T-helper 2 cell treated with Interferon-gamma antibody and Interleukin-4, amounts not matched to agents 100 ng/mL and 5 ng/mL, for 36 hours (primary cell): ENCODE results near the gene U2AF1. TPM values are rescaled to one million over a fixed set of nuclear protein-coding genes. Genes with fewer than 3 reads are reported as not detected.
"Not testable (repeated sequence)": the region's sequence is repeated elsewhere in the genome, so short reads cannot be mapped to it uniquely, and the experiment has no call there.

Experiments
- intact Hi-C: fragments of 100-400 bp; cut with micrococcal nuclease; formaldehyde crosslinking; loops from one replicate; pipeline ENCODE4 v1.15.1; 2023
- total RNA-seq: library from RNA; stranded (reverse); gene quantifications from 2 replicates; pipeline ENCODE4 v1.2.3, GENCODE V29; 2022

U2AF1 gene
- total RNA-seq, 1 donor from 2014 or later, result 7.5 TPM

DNA sequence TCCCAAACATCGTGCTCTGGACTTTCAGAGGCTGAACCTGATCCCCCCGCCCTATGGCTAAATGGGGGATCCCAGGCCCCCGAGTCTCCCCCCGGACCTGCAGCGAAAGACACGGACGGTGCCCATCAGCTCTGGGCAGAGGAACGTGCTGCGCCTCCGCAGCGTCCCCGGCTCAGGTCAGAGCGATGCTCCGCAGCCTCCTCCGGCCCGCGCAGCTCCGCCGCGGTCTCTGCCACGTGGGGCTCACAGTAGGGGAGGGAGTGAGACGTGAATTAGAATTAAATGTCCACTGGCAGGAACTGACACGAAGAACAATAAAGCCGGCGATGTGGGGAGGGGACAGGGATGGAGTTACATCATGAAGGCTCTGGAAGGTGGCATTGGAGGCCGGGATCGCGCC lies 30.7 kb downstream of the U2AF1 start:
- intact Hi-C loops, result not testable (repeated sequence)

DNA sequence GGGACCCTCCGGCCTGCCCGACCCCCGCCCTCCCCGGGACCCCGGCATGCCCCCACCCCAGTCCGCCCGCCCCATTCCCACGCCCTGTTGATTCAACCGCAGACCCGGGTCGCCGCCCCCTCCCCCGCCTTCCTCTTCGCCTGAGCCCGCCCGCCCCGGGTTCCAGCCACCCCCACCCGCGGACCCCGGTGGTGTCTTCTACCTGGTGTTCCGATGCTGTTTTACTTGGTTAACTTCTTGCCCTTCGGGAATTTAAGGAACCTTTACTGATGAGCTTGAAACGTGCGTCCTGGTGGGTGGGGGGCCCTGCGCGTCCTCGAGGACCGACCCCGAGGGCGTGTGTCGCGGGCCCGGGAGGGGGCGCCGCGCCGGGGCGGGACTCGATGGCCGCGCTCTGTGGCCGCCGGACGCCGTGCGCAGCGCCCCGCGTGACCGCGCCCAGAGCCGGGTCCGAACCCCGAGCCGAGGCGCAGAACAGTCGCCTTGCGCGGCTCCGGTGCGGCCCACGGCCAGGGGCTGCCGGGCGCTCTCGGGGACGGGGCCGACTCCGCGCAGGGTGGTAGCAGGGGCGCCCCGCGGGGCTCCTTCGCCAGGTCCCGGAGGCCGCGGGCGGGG lies 31.2 kb downstream of the U2AF1 start:
- intact Hi-C loops, result not testable (repeated sequence)

DNA sequence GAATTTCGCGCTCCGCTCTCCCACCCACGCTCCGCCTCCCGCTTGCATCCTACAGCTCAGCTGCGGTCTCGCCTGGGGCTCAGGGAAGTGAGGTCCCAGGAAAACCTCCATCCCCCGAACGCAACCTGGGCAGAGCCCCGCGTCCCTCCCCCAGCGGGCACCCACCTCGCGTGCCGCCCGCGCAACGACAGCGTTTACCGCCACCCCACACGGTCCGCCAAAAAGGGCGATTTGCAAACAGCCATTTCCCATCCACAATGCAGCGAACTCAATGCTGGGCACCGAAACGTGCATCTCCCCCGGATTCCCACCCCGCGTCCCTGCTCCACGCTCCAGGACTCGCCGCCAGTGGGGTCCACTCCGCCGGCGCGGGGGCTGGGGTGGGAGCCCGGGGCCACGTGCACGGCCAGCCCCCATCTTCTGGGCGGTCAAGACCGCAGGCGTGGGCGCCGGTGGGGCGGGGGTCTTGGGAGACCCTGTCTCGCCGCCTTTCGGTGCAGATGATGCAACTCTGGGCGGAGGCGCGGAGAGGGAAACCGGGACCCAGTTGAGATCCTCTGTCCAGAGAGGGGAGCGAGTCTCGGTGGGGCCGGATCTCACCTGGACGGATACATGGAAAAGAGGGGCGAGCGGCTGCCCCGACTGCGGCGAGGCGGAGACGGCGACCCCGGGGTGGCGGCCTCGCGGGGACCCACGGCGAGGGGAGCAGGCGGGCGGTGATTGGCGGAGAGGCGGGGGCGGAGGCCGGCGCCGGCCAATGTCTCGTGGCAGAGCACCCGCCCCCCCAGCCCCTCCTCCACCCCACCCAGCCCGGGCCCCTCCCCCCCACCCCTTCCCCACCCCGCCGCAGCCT lies 32.0 kb downstream of the U2AF1 start, which contains the start of gene CBS:
TSS of gene CBS (minus strand) at position 666 of the 853 bp plus-strand sequence. CDS start 3,642 bp downstream, outside the sequence.
- intact Hi-C loops, result not testable (repeated sequence)

DNA sequence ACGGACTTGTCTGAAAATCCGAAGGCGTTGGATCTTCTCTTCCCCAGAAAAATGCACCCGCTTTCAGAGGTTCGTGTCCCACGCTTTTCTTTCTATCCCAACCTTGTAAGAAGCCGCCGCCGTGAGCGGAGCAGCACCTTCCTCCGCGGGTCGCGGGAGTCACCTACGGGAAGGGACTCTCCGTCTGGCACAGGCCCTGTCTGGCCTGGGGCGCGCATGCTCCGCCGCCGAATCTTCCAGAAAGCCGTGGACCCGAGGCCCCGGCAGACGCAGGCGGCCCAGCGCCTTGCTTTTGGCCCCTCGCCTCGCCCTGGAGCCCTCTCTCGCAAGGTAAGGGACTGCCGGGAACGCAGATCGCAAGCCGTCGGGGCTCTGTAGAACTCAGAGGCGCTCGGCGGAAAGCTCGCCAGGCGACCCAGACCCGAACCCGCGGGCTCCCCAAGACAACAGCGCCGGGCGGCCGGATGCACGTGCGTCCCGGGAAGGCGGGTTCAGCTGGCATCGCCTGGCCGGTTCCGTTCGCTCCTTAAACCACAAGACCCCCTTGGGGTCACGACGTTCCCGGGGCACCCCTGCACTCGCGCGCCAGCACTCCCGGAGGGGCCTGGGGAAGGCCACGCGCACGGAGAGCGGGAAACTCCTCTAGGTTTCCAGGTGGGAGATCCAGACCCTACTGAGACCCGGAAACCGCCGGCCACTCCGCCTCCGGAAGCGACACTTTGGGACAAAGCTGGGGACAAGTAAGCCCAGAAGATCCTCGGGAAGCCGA lies 32.8 kb downstream of the U2AF1 start:
- intact Hi-C loops, result not testable (repeated sequence)

DNA sequence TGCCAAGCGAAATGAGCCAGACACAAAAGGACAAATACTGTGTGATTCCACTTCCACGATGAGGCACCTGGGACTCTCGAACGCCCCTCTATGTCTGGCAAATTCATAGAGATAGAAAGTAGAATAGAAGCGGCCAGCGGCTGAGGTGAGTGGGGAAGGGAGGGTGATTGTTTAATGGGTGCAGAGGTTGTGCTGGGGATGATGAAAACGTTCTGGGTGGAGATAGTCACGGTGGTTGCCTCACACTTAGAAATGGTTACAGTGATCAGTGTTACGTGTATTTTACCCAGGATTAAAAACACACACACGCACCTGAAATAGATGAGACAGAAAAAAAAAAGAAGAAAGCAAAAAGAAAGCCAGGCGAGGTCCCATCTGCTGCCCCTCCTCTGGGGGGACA lies 34.6 kb downstream of the U2AF1 start:
- intact Hi-C loops, result not testable (repeated sequence)

DNA sequence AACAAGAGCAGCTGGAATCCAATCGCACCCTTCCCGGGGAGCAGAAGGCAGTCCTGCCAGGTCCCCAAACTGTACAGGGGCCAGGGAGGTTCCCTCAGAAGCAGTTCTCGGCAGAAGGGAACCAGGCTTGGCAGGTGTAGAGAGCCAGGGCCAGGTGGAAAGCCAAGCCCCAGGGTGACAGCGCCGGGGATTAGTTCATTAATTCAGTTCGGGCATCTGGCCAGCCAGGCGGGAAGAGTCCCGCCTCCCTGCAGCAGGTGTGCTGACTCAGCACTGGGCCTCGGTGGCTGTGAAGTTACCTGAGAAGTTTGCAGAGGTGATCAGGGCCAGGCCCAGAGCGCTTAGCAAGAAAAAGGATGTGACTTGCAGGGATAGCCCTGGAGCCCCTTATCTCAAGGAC lies 37.7 kb downstream of the U2AF1 start:
- intact Hi-C loops, result not testable (repeated sequence)

DNA sequence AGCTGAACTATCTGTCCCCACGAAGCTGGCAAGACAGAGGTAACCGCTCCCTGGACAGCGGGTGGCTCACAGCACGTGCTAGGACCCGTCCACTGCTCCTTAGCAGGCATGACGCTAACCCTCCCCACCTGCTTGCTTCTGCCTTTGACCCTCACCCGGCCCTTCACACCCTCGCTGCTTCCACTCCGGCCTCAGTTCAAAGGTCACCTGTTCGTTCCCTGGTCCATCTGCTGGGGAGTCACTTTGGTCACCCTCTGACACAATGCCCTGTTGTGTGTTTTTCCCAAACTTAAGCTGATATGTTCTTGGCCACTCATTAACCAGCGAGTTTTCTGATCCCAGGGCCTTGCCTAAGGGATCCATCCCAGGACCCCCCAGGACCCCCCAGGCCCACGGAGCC lies 39.3 kb downstream of the U2AF1 start:
- intact Hi-C loops, result not testable (repeated sequence)

DNA sequence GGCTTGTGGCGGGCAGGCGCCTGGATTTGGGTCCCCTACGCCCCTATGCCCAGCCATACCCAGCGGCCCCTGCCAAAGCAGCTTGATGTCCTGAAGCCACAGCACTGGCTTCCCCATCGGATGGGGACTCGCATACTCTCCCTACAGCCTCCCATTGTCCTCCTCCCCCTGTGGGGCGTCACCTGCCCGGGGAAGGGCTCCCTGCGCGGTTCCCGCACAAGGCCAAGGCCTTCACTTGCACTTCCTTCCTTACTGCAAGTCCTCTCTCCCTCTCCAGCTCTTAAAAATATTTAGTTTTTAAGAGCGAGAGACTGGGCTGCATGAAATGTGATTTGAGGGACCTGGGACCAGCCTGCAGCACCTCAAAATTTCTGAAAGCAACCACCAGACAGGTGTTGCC lies 40.7 kb downstream of the U2AF1 start:
- intact Hi-C loops, result not testable (repeated sequence)

DNA sequence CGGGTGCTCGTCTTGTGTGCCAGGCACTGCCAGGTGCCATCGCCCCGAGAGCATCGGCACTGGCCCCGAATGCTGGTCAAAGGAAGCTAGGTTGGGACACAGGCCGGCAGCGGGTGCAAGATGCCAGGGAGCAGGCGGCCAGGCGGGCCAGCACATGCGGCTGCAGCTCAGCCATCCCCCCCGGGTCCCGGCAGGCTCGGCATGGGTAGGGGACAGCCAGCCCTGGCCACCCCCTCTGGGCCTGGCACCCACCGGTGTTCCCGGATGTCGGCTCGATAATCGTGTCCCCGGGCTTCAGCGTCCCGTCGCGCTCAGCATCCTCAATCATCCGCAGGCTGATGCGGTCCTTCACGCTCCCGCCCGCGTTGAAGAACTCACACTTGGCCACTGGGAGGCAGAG lies 41.4 kb downstream of the U2AF1 start:
- intact Hi-C loops, result not testable (repeated sequence)

DNA sequence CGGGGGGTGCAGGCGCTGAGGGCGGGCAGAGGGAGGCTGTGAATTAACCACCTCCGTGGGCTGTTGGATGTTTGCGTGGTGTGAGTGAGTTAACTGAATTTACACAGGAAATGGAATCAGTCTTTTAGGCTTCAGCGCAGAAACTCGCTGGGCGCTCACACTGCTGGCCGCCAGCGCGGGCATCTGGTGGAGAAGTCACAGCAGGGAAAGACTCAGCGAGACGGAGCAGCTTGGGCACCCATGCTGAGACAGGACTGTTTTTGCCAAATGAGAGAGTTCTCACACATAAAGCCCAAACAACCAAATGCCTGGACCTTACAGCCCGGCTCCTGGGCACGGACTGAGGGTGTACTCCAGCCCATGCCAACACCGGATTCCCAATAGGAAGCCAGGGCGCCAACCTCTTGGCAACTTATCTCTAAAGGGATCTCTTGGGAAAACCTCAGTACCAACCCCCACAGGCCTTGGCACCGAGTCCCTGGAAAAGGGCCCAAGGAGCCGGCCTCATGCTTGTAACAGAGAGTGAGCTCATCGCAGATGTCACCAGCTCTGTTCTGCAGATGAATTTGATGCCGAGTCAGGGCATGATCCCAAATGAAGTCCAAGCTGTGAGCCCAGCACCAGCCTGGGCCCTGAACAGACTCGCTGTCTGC lies 43.0 kb downstream of the U2AF1 start:
- intact Hi-C loops, result not testable (repeated sequence)

DNA sequence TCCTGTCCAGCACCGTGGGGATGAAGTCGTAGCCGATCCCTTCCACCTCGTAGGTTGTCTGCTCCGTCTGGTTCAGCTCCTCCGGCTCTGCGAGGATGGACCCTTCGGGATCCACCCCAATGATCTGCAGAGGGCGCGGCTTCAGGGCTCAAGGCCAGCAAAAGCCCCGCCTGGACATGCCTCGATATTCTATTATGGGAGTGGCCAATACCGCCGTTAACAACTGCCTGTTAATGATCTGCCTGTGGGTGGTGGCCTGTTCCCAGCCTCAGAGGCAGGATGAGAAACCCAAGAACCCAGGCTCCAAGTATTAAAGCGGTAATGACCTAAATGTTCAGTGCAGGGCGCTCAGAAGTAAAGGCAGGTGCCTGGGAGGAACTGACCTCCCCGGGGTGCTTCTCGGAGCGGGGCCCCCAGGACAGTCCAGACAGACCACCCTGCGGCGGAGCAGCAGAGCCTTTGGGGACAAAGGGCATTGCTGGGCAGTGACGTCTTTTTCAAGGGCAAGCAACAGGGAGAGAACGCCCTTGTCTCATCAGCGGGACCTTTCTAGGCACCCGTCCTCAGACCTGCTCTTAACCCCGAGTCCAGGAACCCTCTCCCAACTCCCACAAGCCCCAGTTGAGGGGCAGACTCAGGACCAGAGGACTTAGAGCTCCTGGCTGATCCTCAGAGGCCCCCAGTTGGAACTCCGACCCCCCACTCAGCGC lies 44.3 kb downstream of the U2AF1 start:
- intact Hi-C loops, result not testable (repeated sequence)

DNA sequence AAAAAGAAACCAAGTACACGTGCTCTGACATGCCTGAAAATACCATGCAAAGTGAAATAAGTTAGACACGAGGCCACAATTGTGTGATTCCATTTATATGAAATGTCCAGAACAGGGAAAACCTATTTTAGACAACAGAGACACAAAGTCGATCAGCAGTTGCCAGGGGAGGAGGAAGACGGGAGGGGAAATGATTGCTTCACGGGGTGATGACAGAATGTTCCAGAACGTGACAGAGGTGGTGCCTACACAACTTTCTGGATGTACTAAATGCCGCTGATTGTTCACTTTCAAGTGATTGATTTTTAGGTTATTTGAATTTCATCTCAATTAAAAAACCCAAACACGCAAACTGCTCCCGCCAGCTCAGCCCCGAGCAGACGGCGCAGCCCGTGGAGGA lies 54.3 kb downstream of the U2AF1 start:
- intact Hi-C loops, result not testable (repeated sequence)

DNA sequence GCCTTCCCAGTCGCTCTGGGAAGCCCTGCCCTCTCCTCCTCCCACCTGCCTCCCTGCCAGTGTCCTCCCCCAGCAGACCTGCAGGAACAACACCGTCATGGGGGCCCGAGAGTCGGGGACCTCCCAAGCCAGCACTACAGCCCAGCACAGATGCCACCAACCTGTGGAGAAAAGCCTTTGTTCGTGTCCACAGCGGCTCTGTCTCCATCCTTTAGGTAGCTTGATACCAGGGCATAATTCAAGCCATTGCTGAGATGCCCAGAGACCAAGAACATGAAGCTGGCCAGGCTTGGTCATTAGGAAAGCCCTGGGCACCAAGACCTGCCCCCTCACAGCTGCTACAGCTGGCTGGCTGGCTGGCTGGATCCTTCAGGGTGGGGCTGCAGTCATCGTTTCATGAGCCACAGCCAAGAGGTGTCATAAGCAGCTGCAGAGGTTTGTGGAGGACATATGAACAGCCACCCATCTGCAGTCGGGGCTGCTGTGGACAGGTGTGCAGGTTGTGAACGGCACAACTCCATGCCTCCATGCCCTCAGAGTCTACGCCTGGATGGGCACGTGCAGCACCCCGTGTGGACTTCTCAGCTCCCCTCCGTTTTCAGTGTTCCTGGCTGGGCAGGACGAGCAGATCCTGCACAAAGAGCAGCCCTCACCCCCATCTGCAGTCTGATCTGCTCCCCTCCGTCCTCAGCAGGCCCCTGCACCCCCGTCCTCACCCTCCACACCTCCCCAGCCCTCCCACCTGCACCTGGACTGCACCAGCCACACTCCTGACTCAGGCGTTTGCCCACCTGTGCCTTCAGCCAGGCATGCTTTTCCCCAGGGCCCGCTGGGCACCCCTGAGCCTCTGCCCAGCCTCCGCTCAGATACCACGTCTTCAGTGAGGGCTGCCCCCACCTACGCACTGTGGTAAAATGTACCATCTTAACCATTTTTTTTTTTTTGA lies 61.2 kb downstream of the U2AF1 start:
- intact Hi-C loops, result not testable (repeated sequence)

DNA sequence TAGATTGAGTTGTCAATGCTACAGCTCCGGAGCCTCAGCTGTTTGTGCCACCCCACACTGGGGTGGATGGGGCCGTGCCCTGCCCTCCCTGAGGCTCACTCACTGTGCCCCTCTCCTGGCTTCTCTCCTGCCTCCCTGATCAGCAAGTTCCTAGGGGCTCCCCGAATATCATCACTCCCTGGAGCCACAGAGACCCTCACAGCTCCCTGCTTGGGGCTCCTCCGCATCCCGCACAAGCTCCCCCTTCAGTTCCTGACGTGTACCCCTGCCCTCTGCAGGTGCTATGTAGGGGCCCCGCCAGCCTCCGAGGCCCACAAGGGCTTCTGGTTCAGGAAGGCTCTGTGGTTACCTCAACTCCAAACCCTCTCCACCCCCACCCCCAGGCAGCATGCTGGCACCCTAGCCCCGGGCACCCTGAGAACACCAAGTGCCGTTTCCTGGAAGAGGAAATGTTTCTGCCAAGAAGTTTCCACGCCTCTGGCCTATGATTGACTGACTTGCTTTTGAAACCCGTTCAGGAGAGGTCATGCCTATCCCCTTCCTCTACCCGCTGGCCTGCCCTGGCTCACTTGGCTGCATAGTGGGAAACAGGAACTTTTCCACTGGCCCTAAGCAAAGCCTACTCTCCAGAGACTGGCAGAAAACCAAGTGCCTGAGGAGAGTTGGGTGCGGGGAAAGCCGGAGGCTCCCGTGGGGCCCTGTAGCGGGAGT lies 62.0 kb downstream of the U2AF1 start:
- intact Hi-C loops, result not testable (repeated sequence)

DNA sequence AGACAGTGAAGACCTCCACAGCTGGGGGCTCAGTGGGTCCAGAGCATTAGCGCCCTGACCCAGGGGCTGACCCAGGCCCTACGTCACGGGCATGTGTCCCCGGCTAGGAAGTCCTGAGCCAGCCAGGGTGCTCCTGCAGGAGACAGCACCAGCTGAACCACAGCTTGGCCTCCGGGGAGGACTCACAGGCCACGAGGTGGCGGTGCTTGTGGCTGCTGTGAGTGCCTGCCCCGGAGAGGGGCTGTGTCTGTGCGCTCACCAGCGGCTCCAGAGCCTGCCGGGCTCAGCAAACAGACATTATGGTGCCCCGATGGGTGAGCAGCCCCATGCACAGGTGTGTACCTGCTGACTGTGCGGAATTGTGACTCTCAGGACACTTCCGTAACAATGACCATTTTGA lies 62.8 kb downstream of the U2AF1 start:
- intact Hi-C loops, result not testable (repeated sequence)

DNA sequence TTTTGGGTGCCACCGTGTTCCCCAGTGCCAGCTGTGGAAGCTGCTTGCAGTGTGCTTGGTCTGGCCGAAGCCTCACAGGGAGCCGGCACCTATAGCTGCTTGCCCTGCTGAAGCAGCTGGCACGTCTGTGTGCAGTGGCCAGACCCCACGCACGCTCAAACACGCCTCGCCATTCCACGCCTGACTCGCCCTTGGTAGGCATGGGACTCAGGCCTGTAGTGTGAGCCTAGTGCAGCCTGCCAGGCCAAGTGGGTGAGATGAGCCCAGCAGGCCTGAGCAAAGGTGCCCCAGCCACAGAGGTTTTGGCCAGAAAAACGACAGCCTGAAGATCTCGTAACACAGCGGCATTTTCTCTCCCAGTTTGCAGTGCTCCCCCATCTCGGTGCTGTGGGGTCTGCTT lies 64.1 kb downstream of the U2AF1 start:
- intact Hi-C loops, result not testable (repeated sequence)
